NCI-H774 (cell line): Measurements from ENCODE around the gene TMEM91.

Experiments
- DNase-seq: peaks from one replicate; lab custom pipeline; 2025; lab: John Stamatoyannopoulos, UW

Gene TMEM91

DNA sequence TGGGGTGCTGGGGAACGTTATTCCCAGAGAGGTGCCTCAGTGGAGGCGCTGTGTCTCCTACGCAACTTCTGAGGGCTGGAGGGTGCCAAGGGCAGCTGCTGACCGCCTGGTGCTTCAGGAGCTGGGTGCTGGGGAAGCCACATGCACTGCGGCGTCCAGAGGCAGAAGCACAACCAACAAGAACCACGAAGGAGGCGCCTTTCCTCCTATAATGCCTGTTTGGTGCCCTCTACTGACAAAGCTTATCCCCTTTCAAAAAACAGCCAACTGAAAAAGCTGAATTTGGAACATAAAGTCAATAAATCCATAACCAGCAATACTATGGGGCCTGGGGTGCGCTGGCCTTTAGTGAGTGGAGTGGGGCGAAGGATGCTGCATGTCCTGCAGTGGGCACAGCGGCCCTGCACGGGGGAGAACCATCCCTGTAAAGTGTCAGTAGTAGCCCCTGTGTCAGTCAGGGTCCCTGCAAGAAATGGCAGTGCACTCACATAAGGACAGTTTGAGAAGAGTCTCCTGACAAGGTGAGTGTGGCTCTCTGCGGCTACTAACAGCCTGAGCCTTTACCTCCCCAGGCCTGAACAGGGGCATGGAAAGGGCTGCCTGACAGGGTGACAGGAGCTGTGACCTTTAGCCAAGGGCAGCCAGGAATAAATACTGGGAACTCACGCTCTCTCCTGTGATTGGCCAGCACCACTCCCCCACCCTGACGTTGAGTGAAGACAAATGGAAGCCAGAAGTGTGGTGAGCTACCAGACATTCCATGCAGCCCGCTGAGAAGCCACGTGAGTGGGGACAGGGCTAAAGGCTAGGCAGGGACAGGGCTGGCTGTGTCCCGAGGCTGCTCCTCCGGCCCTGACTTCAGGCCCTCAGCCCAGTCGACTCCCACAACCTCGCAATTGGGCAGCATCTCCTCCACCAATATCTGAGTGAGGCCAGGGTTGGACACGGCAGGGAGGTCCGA lies 55.4 kb downstream of the TMEM91 start:
- no peak for DNase-seq

- DNase-seq: no peak
These were observed 56.8 kb downstream of the TMEM91 start for GRCh38 chr19:41433171-41433570.
